Measurements from ENCODE around the gene KCNC1. TPM values are rescaled to one million over a fixed set of nuclear protein-coding genes. Genes with fewer than 3 reads are reported as not detected.
A peak's percentile ranks its signal among the peaks of the same experiment; 100 is the strongest.

Gene KCNC1
- total RNA-seq, 5 donors from 2014 or later (not counting 1 experiment from before 2014, with no cell fraction given) = not detected

DNA sequence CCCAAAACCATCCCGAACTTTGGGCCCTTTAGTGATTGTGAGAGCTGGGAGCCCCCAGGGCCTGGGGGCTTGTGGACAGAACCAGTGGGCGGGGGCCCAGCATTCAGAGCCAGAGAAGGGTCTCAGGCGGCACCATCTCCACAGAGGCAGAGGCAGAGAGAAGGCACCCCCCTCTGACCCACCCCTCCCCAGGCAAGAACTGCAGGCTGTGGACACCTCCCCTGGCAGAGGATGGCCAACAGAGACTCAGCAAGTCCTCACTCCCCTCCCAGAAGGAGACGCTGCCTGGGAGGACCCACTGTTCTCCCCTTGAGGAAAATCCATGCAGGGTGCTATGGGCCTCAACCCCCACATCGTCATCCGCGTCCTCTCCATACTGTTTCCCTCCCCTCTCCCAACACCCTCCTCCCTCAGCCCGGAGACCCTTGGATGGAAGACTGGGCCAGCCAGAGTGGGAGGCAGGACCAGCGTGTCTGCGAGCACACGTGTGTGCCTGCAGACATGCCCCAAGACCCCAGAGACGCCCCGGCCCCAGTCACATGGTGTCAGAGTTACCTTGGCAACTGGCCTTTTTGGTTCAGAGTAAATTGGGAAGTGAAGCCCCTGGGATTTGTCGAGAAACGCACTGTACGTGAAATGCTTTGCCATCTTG lies 42.6 kb downstream of the KCNC1 start:
- H3K4me3 ChIP-seq (ENCODE audit: control insufficient read depth in 1 of 2, extremely low read depth in 1 of 2, low read length in 1 of 2) = no peak overlapping the region
- no peak overlapping the region for H3K4me3 Mint-ChIP-seq
- ChIA-PET POLR2A (no interaction called here), CTCF (no interaction called here)
- no peaks in the 10 kb centered on the region for H3K27me3 ChIP-seq (replicated peaks in 1 of 2; ENCODE audit: control insufficient read depth in 2 of 2, extremely low read depth in 1 of 2, insufficient read depth in 2 of 2, low read length in 1 of 2)
- H3K9me3 ChIP-seq = no peaks in the 10 kb centered on the region
- DNase-seq = no peak
- no peak overlapping the region for H3K27ac ChIP-seq (ENCODE audit: low read length)
- H3K36me3 ChIP-seq (ENCODE audit: control insufficient read depth in 2 of 2, extremely low read depth in 1 of 2, insufficient read depth in 1 of 2, low read length in 1 of 2) = no peaks in the 10 kb centered on the region
- no peaks in the 10 kb centered on the region for H3K4me1 Mint-ChIP-seq
- H3K9me3 Mint-ChIP-seq = no peaks in the 10 kb centered on the region
- H3K27me3 Mint-ChIP-seq = no peaks in the 10 kb centered on the region
- 89% methylated on average over 13 of the region's 16 CpGs for WGBS (ENCODE audit: insufficient coverage)
- H3K36me3 Mint-ChIP-seq = no peaks in the 10 kb centered on the region
- ATAC-seq (replicated peaks in 1 of 4) = no peak
- H3K27ac Mint-ChIP-seq = no peak overlapping the region
- H3K4me1 ChIP-seq (ENCODE audit: control insufficient read depth in 1 of 2, extremely low read depth in 1 of 2, insufficient read depth in 2 of 2, low read length in 2 of 2) = no peaks in the 10 kb centered on the region

DNA sequence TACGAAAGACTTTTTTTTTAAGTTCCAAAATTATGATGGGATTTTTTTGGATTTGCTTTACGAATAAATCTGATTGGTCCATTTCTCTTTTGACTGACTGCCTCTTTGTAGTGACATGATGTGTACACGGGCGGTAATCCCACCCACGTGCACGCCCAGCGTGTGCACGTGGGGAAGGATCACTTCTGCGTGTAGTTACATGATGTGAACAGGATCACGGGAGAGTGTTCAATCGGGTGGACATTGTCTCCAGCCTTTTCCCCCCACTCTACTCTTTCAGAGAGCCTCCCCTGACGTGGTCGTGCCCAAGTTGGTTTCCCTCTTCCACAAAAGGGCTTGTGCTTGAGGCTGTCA lies 43.1 kb downstream of the KCNC1 start:
- H3K4me1 ChIP-seq (ENCODE audit: control insufficient read depth in 1 of 2, extremely low read depth in 1 of 2, insufficient read depth in 2 of 2, low read length in 2 of 2) = no peaks in the 10 kb centered on the region
- Mint-ChIP-seq H3K4me3 (no peak overlapping the region), H3K27ac (no peak overlapping the region), H3K4me1 (no peaks in the 10 kb centered on the region), H3K27me3 (no peaks in the 10 kb centered on the region), H3K9me3 (no peaks in the 10 kb centered on the region), H3K36me3 (no peaks in the 10 kb centered on the region)
- no peak overlapping the region for H3K4me3 ChIP-seq (ENCODE audit: control insufficient read depth in 1 of 2, extremely low read depth in 1 of 2, low read length in 1 of 2)
- H3K36me3 ChIP-seq (ENCODE audit: control insufficient read depth in 2 of 2, extremely low read depth in 1 of 2, insufficient read depth in 1 of 2, low read length in 1 of 2) = no peaks in the 10 kb centered on the region
- ATAC-seq (replicated peaks in 1 of 4) = no peak
- no peak for DNase-seq
- no peaks in the 10 kb centered on the region for H3K27me3 ChIP-seq (replicated peaks in 1 of 2; ENCODE audit: control insufficient read depth in 2 of 2, extremely low read depth in 1 of 2, insufficient read depth in 2 of 2, low read length in 1 of 2)
- no peak overlapping the region for H3K27ac ChIP-seq (ENCODE audit: low read length)
- 95% methylated on average over 2 of the region's 13 CpGs for WGBS (ENCODE audit: insufficient coverage)
- H3K9me3 ChIP-seq = no peaks in the 10 kb centered on the region
- ChIA-PET POLR2A (no interaction called here), CTCF (no interaction called here)

DNA sequence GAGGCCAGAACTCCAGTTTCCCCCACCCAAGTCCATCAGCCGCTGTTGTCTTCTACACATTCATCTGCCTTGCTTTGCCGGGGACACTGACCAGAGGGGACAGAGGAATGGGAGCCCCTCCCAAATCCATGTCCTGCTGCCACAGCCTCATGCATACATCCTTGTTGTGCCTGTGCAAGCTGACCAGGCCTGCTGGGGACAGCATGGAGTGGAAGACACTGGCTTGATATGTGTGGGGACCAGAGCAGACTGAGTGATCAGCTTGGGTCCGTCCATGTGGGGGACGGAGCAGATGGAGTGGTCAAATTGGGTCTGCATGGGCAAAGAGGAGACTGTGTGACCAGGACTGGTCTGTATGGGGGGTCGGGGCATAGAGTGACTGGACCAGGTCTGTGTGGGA lies 43.8 kb downstream of the KCNC1 start:
- Histone ChIP-seq H3K4me1 (ENCODE audit: control insufficient read depth in 1 of 2, extremely low read depth in 1 of 2, insufficient read depth in 2 of 2, low read length in 2 of 2) (no peaks in the 10 kb centered on the region), H3K4me3 (ENCODE audit: control insufficient read depth in 1 of 2, extremely low read depth in 1 of 2, low read length in 1 of 2) (no peak overlapping the region), H3K9me3 (no peaks in the 10 kb centered on the region), H3K27ac (ENCODE audit: low read length) (no peak overlapping the region), H3K27me3 (replicated peaks in 1 of 2; ENCODE audit: control insufficient read depth in 2 of 2, extremely low read depth in 1 of 2, insufficient read depth in 2 of 2, low read length in 1 of 2) (no peaks in the 10 kb centered on the region), H3K36me3 (ENCODE audit: control insufficient read depth in 2 of 2, extremely low read depth in 1 of 2, insufficient read depth in 1 of 2, low read length in 1 of 2) (no peaks in the 10 kb centered on the region)
- ATAC-seq (replicated peaks in 1 of 4) = no peak
- ChIA-PET CTCF (no interaction called here), POLR2A (no interaction called here)
- Mint-ChIP-seq H3K4me3 (no peak overlapping the region), H3K4me1 (no peaks in the 10 kb centered on the region), H3K9me3 (no peaks in the 10 kb centered on the region), H3K27me3 (no peaks in the 10 kb centered on the region), H3K36me3 (no peaks in the 10 kb centered on the region), H3K27ac (no peak overlapping the region)
- WGBS (ENCODE audit: insufficient coverage) = 79% methylated on average over 4 of the region's 5 CpGs
- no peak for DNase-seq

GRCh38 chr11:17778956-17779860 lies 44.6 kb downstream of the KCNC1 start:
- WGBS (ENCODE audit: insufficient coverage) = 88% methylated on average over 30 of the region's 40 CpGs
- no peak for DNase-seq

DNA sequence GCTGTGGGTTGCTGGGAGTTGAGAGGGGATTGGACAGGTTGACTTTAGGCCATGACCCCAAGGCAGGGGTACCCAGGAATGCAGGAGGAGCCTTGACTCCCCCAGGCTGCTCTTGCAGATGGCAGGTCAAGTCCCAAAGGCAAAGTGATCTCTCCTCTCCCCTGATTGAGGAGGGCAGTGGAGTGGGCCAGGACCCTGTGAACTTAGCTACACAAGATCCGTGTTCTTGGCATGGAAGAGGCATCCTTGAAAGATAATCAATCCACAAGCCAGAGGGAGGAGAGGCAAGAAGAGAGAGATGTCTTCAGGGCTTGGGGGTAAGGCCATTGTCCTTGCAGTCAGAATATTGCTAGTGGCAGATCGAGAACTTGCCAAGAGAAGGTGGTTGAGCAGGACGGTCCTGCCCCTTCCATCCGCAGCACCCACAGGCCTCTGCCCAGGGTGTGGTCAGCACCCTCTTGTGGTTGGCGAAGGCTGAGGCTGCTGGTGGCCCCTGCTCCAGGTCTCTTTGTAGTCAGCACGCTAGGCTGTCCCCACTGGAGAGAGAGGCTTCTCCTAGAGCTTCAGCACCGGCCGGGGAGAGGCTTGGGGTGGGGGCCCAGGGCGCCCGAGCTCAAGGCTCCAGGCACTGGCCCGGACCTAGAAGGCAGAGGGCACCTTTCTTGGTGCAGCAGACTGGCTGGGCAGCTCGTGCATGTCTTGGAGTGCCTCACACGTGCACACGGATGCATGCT lies 45.4 kb downstream of the KCNC1 start:
- CTCF ChIA-PET = interaction anchor here in 1 of 2 donors (0.6 kb wide), 1 partner anchor 33 kb away, joined by 3 read pairs; no protein-coding TSS in a partner anchor
- Mint-ChIP-seq H3K27me3 (no peaks in the 10 kb centered on the region), H3K36me3 (no peaks in the 10 kb centered on the region), H3K27ac (no peak overlapping the region), H3K9me3 (no peaks in the 10 kb centered on the region), H3K4me3 (no peak overlapping the region), H3K4me1 (no peaks in the 10 kb centered on the region)
- DNase-seq = peak in 1 of 35 experiments; percentile 17
- WGBS (ENCODE audit: insufficient coverage) = 88% methylated on average over 13 of the region's 14 CpGs
- Histone ChIP-seq H3K27ac (ENCODE audit: low read length) (no peak overlapping the region), H3K4me3 (ENCODE audit: control insufficient read depth in 1 of 2, extremely low read depth in 1 of 2, low read length in 1 of 2) (no peak overlapping the region), H3K4me1 (ENCODE audit: control insufficient read depth in 1 of 2, extremely low read depth in 1 of 2, insufficient read depth in 2 of 2, low read length in 2 of 2) (no peaks in the 10 kb centered on the region), H3K27me3 (replicated peaks in 1 of 2; ENCODE audit: control insufficient read depth in 2 of 2, extremely low read depth in 1 of 2, insufficient read depth in 2 of 2, low read length in 1 of 2) (no peaks in the 10 kb centered on the region), H3K36me3 (ENCODE audit: control insufficient read depth in 2 of 2, extremely low read depth in 1 of 2, insufficient read depth in 1 of 2, low read length in 1 of 2) (no peaks in the 10 kb centered on the region), H3K9me3 (no peaks in the 10 kb centered on the region)
- POLR2A ChIA-PET = no interaction called here
- ATAC-seq (replicated peaks in 1 of 4) = no peak

More at GRCh38 chr11:17778956-17779860, 44.6 kb downstream of the KCNC1 start:
- ATAC-seq (replicated peaks in 1 of 4) = no peak
- no peaks in the 10 kb centered on the region for H3K36me3 ChIP-seq (ENCODE audit: control insufficient read depth in 2 of 2, extremely low read depth in 1 of 2, insufficient read depth in 1 of 2, low read length in 1 of 2)
- Mint-ChIP-seq H3K27me3 (no peaks in the 10 kb centered on the region), H3K4me3 (no peak overlapping the region), H3K4me1 (no peaks in the 10 kb centered on the region), H3K9me3 (no peaks in the 10 kb centered on the region), H3K36me3 (no peaks in the 10 kb centered on the region), H3K27ac (no peak overlapping the region)
- H3K27ac ChIP-seq (ENCODE audit: low read length) = no peak overlapping the region
- no peak overlapping the region for H3K4me3 ChIP-seq (ENCODE audit: control insufficient read depth in 1 of 2, extremely low read depth in 1 of 2, low read length in 1 of 2)
- H3K4me1 ChIP-seq (ENCODE audit: control insufficient read depth in 1 of 2, extremely low read depth in 1 of 2, insufficient read depth in 2 of 2, low read length in 2 of 2) = no peaks in the 10 kb centered on the region
- POLR2A ChIA-PET = no interaction called here
- H3K9me3 ChIP-seq = no peaks in the 10 kb centered on the region
- CTCF ChIA-PET = no interaction called here
- no peaks in the 10 kb centered on the region for H3K27me3 ChIP-seq (replicated peaks in 1 of 2; ENCODE audit: control insufficient read depth in 2 of 2, extremely low read depth in 1 of 2, insufficient read depth in 2 of 2, low read length in 1 of 2)

DNA sequence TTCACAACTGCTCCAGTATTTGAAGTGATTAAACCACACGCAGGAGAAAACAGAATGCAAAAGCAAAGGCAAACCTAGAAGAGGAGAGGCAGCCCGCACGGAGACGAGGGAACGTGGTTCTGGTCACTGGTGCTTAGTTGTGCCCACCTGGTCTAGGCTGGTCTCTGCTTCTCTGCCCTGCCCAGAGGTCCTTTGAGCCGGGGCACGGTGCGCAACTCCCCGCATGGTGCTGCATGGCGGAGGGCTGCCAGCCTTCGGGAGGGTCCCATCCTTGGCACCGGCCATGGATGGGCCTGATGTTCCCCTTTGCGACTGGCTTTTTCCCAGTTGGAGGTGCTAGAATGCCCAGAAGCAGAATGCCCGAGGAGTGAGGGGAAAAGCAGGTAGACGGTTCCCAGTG lies 46.1 kb downstream of the KCNC1 start:
- no peak overlapping the region for H3K27ac ChIP-seq (ENCODE audit: low read length)
- no peak for ATAC-seq (replicated peaks in 1 of 4)
- H3K36me3 Mint-ChIP-seq = peaks cover 1% of the 10 kb centered on the region
- no peaks in the 10 kb centered on the region for H3K4me1 ChIP-seq (ENCODE audit: control insufficient read depth in 1 of 2, extremely low read depth in 1 of 2, insufficient read depth in 2 of 2, low read length in 2 of 2)
- no peaks in the 10 kb centered on the region for H3K36me3 ChIP-seq (ENCODE audit: control insufficient read depth in 2 of 2, extremely low read depth in 1 of 2, insufficient read depth in 1 of 2, low read length in 1 of 2)
- POLR2A ChIA-PET = no interaction called here
- no peaks in the 10 kb centered on the region for H3K4me1 Mint-ChIP-seq
- CTCF ChIA-PET = interaction anchor here in 1 of 2 donors (0.6 kb wide), 1 partner anchor 33 kb away, joined by 3 read pairs; no protein-coding TSS in a partner anchor
- H3K27me3 Mint-ChIP-seq = no peaks in the 10 kb centered on the region
- H3K4me3 Mint-ChIP-seq = no peak overlapping the region
- H3K27ac Mint-ChIP-seq = no peak overlapping the region
- no peaks in the 10 kb centered on the region for H3K27me3 ChIP-seq (replicated peaks in 1 of 2; ENCODE audit: control insufficient read depth in 2 of 2, extremely low read depth in 1 of 2, insufficient read depth in 2 of 2, low read length in 1 of 2)
- H3K4me3 ChIP-seq (ENCODE audit: control insufficient read depth in 1 of 2, extremely low read depth in 1 of 2, low read length in 1 of 2) = no peak overlapping the region
- no peaks in the 10 kb centered on the region for H3K9me3 ChIP-seq
- no peaks in the 10 kb centered on the region for H3K9me3 Mint-ChIP-seq
- DNase-seq = no peak
- WGBS (ENCODE audit: insufficient coverage) = 93% methylated on average over 15 of the region's 15 CpGs

Measured in T-cell (primary cell).